BLaER1 (cell line): ENCODE measurements around the gene NEDD9.

Experiments used
- H3K27ac ChIP-seq: shearing (Covaris generic); formaldehyde crosslinking; 2 replicates; pipeline ENCODE4 v1.8.1; 2022
- H3K27me3 ChIP-seq: shearing (Covaris generic); formaldehyde crosslinking; 2 replicates; pipeline ENCODE4 v1.8.1; 2022
- H3K36me3 ChIP-seq: shearing (Covaris generic); formaldehyde crosslinking; 2 replicates; pipeline ENCODE4 v1.8.1; 2022
- H3K4me1 ChIP-seq: shearing (Covaris generic); formaldehyde crosslinking; 2 replicates; pipeline ENCODE4 v1.8.1; 2022
- H3K4me2 ChIP-seq: shearing (Covaris generic); formaldehyde crosslinking; 2 replicates; pipeline ENCODE4 v1.8.1; 2022
- H3K4me3 ChIP-seq: shearing (Covaris generic); formaldehyde crosslinking; 2 replicates; pipeline ENCODE4 v1.8.1; 2022
- H3K9ac ChIP-seq: shearing (Covaris generic); formaldehyde crosslinking; 2 replicates; pipeline ENCODE4 v1.8.1; 2022
- H3K9me3 ChIP-seq: shearing (Covaris generic); formaldehyde crosslinking; 2 replicates; pipeline ENCODE4 v1.8.1; 2022
- H4K20me1 ChIP-seq: shearing (Covaris generic); formaldehyde crosslinking; 2 replicates; pipeline ENCODE4 v1.8.1; 2022
- Cebpa-rat ChIP-seq: shearing (Covaris generic); IDR thresholded peaks from 2 replicates; pipeline ENCODE4 v1.8.1; 2022

Gene NEDD9

GRCh38 chr6:11219400-11219834 is 13.1 kb downstream of the NEDD9 start:
- Histone ChIP-seq H3K27ac (no peak overlapping the region), H3K4me3 (no peak overlapping the region), H3K4me2 (no peak overlapping the region), H3K36me3 (no peaks in the 10 kb centered on the region), H3K9me3 (no peaks in the 10 kb centered on the region), H4K20me1 (no peaks in the 10 kb centered on the region), H3K4me1 (peaks cover 4% of the 10 kb centered on the region), H3K27me3 (no peaks in the 10 kb centered on the region), H3K9ac (no peak overlapping the region)
- TF ChIP-seq Cebpa-rat, result no peak

GRCh38 chr6:11218538-11219399 is 13.7 kb downstream of the NEDD9 start:
- TF ChIP-seq Cebpa-rat, result no peak
- Histone ChIP-seq H3K27ac (no peak overlapping the region), H3K9me3 (no peaks in the 10 kb centered on the region), H3K4me3 (no peak overlapping the region), H3K9ac (no peak overlapping the region), H4K20me1 (no peaks in the 10 kb centered on the region), H3K27me3 (no peaks in the 10 kb centered on the region), H3K4me2 (no peak overlapping the region), H3K36me3 (no peaks in the 10 kb centered on the region), H3K4me1 (no peaks in the 10 kb centered on the region)

GRCh38 chr6:11218102-11218442 is 14.4 kb downstream of the NEDD9 start:
- H3K4me1 ChIP-seq, result no peaks in the 10 kb centered on the region
- H4K20me1 ChIP-seq, result no peaks in the 10 kb centered on the region
- H3K4me3 ChIP-seq, result no peak overlapping the region
- TF ChIP-seq Cebpa-rat, result no peak
- no peak overlapping the region for H3K9ac ChIP-seq
- H3K4me2 ChIP-seq, result no peak overlapping the region
- peaks cover 3% of the 10 kb centered on the region; the same call in 1 of the 2 replicates for H3K36me3 ChIP-seq
- H3K27me3 ChIP-seq, result no peaks in the 10 kb centered on the region
- no peaks in the 10 kb centered on the region for H3K9me3 ChIP-seq
- no peak overlapping the region for H3K27ac ChIP-seq

DNA sequence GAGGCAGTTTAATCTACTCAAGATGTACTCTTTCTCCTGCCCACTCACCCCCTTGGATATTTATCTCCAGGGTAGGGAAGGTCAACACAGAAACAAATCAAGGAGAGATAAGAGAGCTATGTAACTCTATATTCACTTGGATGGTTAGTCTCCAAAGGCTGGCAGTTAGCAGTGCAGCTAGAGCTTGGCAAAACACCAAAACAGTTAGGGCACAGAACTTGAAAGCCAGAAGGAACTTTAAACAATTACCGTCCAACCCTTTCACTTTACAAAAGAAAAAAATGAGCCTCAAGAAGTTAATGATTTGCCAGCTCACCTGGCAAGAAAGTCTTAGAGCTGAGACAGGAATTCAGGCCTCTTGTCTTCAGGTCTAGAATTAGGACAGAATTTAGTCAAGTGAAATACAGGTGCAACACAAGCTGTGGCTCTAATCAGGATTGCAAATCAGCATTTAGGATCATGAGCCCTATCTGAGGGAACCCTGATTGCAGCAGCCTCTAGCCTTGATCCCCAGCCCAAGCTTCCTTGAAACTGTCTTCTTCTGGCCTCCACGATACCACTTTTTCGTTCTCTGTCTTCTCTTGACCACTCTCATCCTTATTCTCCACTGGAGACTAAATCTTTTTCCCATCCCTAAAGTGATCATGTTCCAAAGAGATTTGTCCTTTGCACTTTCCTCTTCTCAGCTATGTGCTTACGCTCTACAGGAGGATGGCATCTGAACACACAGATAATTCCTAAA is 14.9 kb downstream of the NEDD9 start:
- Histone ChIP-seq H3K4me1 (no peaks in the 10 kb centered on the region), H3K27me3 (no peaks in the 10 kb centered on the region), H3K4me3 (no peak overlapping the region), H3K27ac (no peak overlapping the region), H3K36me3 (peaks cover 4% of the 10 kb centered on the region; the same call in 1 of the 2 replicates), H3K4me2 (no peak overlapping the region), H3K9me3 (no peaks in the 10 kb centered on the region), H3K9ac (no peak overlapping the region), H4K20me1 (no peaks in the 10 kb centered on the region)
- no peak for TF ChIP-seq Cebpa-rat

- H3K27ac ChIP-seq, result no peak overlapping the region
- H3K9me3 ChIP-seq, result no peaks in the 10 kb centered on the region
- H3K27me3 ChIP-seq, result no peaks in the 10 kb centered on the region
- peaks cover 4% of the 10 kb centered on the region; the same call in 1 of the 2 replicates for H3K36me3 ChIP-seq
- no peak overlapping the region for H3K4me3 ChIP-seq
- peaks cover 11% of the 10 kb centered on the region for H3K4me1 ChIP-seq
- H3K9ac ChIP-seq, result no peak overlapping the region
- no peaks in the 10 kb centered on the region for H4K20me1 ChIP-seq
- no peak overlapping the region for H3K4me2 ChIP-seq
- TF ChIP-seq Cebpa-rat, result no peak
Measured at GRCh38 chr6:11215773-11216172, 16.7 kb downstream of the NEDD9 start.

DNA sequence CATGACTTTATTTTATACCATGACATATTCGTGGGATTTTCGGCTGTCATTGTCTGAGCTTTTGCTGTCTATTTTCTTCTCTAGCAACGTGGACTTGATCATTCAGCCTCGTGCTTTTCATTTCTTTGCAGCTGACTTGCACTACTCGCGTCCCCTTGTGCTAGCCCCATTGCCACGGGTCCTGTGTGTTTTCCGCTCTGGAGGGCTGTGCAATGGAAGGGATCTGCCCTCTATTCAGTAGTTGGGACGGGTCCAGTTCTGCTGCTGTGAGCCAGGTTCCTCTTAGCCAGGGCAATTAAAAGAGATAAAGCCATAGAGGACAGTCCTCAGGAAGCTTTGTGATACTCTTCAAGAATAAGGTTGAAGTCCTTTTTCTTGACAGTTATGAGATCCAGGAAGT is 17.6 kb downstream of the NEDD9 start:
- TF ChIP-seq Cebpa-rat, result no peak
- peaks cover 13% of the 10 kb centered on the region for H3K4me1 ChIP-seq
- H3K4me3 ChIP-seq, result no peak overlapping the region
- H3K27ac ChIP-seq, result no peak overlapping the region
- no peaks in the 10 kb centered on the region for H4K20me1 ChIP-seq
- H3K4me2 ChIP-seq, result no peak overlapping the region
- no peak overlapping the region for H3K9ac ChIP-seq
- peaks cover 4% of the 10 kb centered on the region; the same call in 1 of the 2 replicates for H3K36me3 ChIP-seq
- H3K9me3 ChIP-seq, result no peaks in the 10 kb centered on the region
- H3K27me3 ChIP-seq, result no peaks in the 10 kb centered on the region

GRCh38 chr6:11214084-11214833 is 18.2 kb downstream of the NEDD9 start:
- H3K27me3 ChIP-seq, result no peaks in the 10 kb centered on the region
- no peak overlapping the region for H3K9ac ChIP-seq
- peaks cover 4% of the 10 kb centered on the region; the same call in 1 of the 2 replicates for H3K36me3 ChIP-seq
- peaks cover 13% of the 10 kb centered on the region for H3K4me1 ChIP-seq
- H4K20me1 ChIP-seq, result no peaks in the 10 kb centered on the region
- H3K4me2 ChIP-seq, result no peak overlapping the region
- no peak overlapping the region for H3K4me3 ChIP-seq
- H3K27ac ChIP-seq, result no peak overlapping the region
- TF ChIP-seq Cebpa-rat, result no peak
- no peaks in the 10 kb centered on the region for H3K9me3 ChIP-seq

GRCh38 chr6:11213422-11214021 is 18.9 kb downstream of the NEDD9 start:
- Histone ChIP-seq H3K27me3 (no peaks in the 10 kb centered on the region), H3K4me2 (no peak overlapping the region), H3K4me1 (peaks cover 13% of the 10 kb centered on the region), H3K9me3 (no peaks in the 10 kb centered on the region), H4K20me1 (no peaks in the 10 kb centered on the region), H3K27ac (no peak overlapping the region), H3K4me3 (no peak overlapping the region), H3K9ac (no peak overlapping the region), H3K36me3 (peaks cover 4% of the 10 kb centered on the region; the same call in 1 of the 2 replicates)
- TF ChIP-seq Cebpa-rat, result no peak

DNA sequence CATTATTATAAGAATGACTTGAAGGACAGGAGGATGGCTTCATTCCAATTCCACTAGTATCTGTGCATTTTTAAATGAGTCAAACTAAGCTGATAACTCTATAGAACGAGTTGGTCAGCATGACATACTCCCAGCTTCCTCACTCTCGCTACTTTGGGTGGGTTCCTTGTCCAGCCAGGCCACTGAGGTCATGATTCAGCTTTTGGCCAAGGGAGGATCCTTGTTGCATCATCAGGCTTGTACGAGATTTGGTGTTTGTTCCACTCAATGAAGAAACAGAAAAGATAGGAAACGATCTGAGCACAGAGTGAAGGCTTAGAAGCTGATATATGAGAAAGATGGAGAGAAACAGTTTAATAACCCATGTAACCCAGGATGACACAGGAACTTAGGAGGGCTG is 19.8 kb downstream of the NEDD9 start:
- peaks cover 6% of the 10 kb centered on the region; the same call in 1 of the 2 replicates for H3K36me3 ChIP-seq
- H4K20me1 ChIP-seq, result no peaks in the 10 kb centered on the region
- H3K4me1 ChIP-seq, result peaks cover 13% of the 10 kb centered on the region
- H3K9me3 ChIP-seq, result no peaks in the 10 kb centered on the region
- H3K9ac ChIP-seq, result no peak overlapping the region
- no peak overlapping the region for H3K4me2 ChIP-seq
- no peak overlapping the region for H3K4me3 ChIP-seq
- H3K27ac ChIP-seq, result no peak overlapping the region
- no peak for TF ChIP-seq Cebpa-rat
- no peaks in the 10 kb centered on the region for H3K27me3 ChIP-seq
